Lower lobe of right lung (tissue), 2 donors: ENCODE data around the gene DMKN. TPM values are rescaled to one million over a fixed set of nuclear protein-coding genes. Genes with fewer than 3 reads are reported as not detected.

ENCODE experiments used
- ATAC-seq, 2 donors: fragments of 200-7000 bp; cut with Tn5 transposase; one replicate each; pipeline ENCODE4 v1.9.1; 2020 to 2022; ENCODE audit warnings: mild to moderate bottlenecking in 2 of 2, moderate library complexity in 2 of 2
- DNase-seq: peaks from one replicate; pipeline ENCODE4 v3.0.0-alpha.2; 2020
- H3K27ac ChIP-seq: fragments of 200-600 bp; one replicate; pipeline ENCODE4 v1.8.0; 2022
- H3K27me3 ChIP-seq: fragments of 200-600 bp; one replicate; pipeline ENCODE4 v1.8.0; 2022; ENCODE audit warnings: low read depth
- H3K36me3 ChIP-seq: fragments of 200-600 bp; one replicate; pipeline ENCODE4 v1.8.0; 2022; ENCODE audit warnings: mild to moderate bottlenecking
- H3K4me1 ChIP-seq: fragments of 200-600 bp; one replicate; pipeline ENCODE4 v1.8.0; 2022
- H3K4me3 ChIP-seq: fragments of 200-600 bp; one replicate; pipeline ENCODE4 v1.8.0; 2022; ENCODE audit warnings: mild to moderate bottlenecking
- H3K9me3 ChIP-seq: fragments of 200-600 bp; one replicate; pipeline ENCODE4 v1.8.0; 2022
- CTCF ChIP-seq: fragments of 200-600 bp; IDR thresholded peaks from one replicate; pipeline ENCODE4 v1.8.0; 2022; ENCODE audit warnings: antibody characterized with exemption, mild to moderate bottlenecking
- intact Hi-C: fragments of 100-400 bp; cut with DNase I; formaldehyde crosslinking; loops from one replicate; pipeline ENCODE4 v1.11.0; 2022
- total RNA-seq: library from RNA; stranded (reverse); fragmentation: NEBNext Ultra II Directional; extraction: Animal tissue kit (Norgen Biotek cat#: 25700); gene quantifications from one replicate; pipeline ENCODE4 v1.2.1, GENCODE V29; 2021
- donor health status: DM: no; HTN: yes; CAD: no; lungs with severe emphysema.

The DMKN gene
- total RNA-seq, 1 donor from 2014 or later: 70.7 TPM

DNA sequence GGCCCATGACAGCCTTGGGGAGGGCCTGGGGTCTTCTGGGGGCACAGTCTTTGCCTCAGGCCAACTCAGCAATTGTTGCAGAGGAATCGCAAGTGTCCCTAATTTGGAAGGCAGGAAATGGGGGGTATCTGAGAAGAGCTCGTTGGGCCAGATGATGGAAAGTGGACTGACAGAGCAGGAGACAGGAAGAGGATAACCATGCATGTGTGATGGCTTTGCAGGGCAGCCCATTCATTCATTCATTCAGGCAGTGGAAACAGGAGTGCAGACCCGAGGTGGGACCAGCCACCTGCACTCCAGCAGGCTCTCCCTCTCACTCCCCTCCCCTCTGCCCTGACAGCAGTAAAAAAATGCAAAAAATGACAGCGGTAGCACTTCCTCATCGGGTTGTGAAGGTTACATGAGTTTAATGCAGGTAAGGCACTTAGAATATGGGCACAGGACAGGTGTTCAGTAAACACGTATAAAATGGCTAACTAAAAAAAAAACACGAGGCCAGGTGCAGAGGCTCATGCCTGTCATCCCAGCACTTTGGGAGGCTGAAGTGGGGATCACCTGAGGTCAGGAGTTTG is 27.0 kb upstream of the DMKN start:
- DNase-seq (no peak), ATAC-seq (no peak)
- Histone ChIP-seq H3K27ac (no peak overlapping the region), H3K36me3 (no peaks in the 10 kb centered on the region), H3K27me3 (no peaks in the 10 kb centered on the region), H3K9me3 (no peaks in the 10 kb centered on the region), H3K4me1 (peaks cover 7% of the 10 kb centered on the region), H3K4me3 (no peak overlapping the region)
- intact Hi-C loops: no loop called here
- TF ChIP-seq CTCF: no peak

DNA sequence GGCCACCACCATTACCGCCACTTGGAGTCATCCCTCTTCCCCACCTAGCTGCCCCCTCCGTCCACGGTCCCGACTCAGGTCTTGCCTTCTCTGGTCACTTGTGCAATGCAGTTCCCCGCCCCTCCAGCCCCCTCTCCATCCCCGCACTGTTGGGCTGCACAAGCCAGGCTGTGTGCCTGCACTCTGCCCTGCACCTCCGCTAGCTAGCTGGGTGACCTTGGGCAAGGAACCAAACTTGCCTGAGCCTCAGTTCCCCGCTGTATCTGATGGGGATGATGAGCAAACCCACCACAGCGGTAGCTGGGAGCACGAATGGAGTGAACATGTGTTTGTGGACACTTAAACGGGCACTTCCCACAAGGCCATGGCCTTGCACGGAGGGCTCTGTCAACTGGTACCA is 26.4 kb upstream of the DMKN start:
- intact Hi-C loops: no loop called here
- ATAC-seq: no peak

GRCh38 chr19:35539314-35539713 is 25.9 kb upstream of the DMKN start:
- Histone ChIP-seq H3K9me3 (no peaks in the 10 kb centered on the region), H3K36me3 (no peaks in the 10 kb centered on the region), H3K4me1 (peaks cover under 1% of the 10 kb centered on the region), H3K4me3 (no peak overlapping the region), H3K27ac (no peak overlapping the region), H3K27me3 (peaks cover 3% of the 10 kb centered on the region)
- no peak for TF ChIP-seq CTCF
- DNase-seq (no peak), ATAC-seq (no peak)
- intact Hi-C loops: no loop called here

More for the DNA sequence above, 26.4 kb upstream of the DMKN start:
- no peak overlapping the region for H3K4me3 ChIP-seq
- no peaks in the 10 kb centered on the region for H3K9me3 ChIP-seq
- H3K36me3 ChIP-seq: no peaks in the 10 kb centered on the region
- H3K4me1 ChIP-seq: peaks cover 6% of the 10 kb centered on the region
- no peak for DNase-seq
- TF ChIP-seq CTCF: no peak
- H3K27ac ChIP-seq: no peak overlapping the region
- no peaks in the 10 kb centered on the region for H3K27me3 ChIP-seq

DNA sequence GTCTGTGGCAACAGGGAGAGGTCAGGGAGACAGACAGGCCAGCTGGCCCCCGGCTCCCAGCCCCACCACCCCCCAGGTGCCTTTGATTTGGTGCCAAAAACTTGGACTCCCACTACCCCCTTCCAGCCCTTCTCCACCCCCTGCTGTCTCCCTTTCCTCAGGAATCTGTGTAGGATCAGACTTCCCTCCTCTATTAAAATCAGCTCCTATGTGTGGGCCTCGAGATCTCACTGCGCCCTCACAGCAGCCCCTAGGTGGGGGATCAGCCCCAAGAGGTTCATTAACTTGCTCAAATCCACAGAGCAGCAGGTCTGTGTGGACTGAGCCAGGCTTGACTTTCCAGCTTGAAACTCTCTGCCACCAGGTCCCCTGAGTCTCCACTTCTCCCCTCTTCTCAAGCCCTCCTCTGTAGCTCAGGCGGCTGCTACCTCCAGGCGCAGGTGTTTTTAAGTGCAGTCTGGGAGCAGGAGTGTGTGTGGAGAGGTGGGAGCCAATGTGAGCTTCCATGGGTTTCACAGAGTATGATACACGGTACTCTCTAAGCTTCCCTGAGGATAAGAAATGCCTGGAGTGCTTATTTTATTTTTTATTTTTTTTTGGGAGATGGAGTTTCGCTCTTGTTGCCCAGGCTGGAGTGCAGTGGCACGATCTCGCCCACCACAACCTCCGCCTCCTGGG is 21.5 kb upstream of the DMKN start:
- TF ChIP-seq CTCF: no peak
- no peak for ATAC-seq
- no peak for DNase-seq
- Histone ChIP-seq H3K4me3 (no peak overlapping the region), H3K9me3 (no peaks in the 10 kb centered on the region), H3K4me1 (peaks cover 10% of the 10 kb centered on the region), H3K27ac (no peak overlapping the region), H3K36me3 (no peaks in the 10 kb centered on the region), H3K27me3 (peaks cover 46% of the 10 kb centered on the region)
- intact Hi-C loops: no loop called here

GRCh38 chr19:35533822-35534392 is 20.5 kb upstream of the DMKN start:
- ATAC-seq: peak; percentile 78 to 85
- intact Hi-C loops: no loop called here
- DNase-seq: peak; percentile 72

More at GRCh38 chr19:35533822-35534392, 20.5 kb upstream of the DMKN start:
- H3K4me3 ChIP-seq: no peak overlapping the region
- H3K27me3 ChIP-seq: peaks cover 55% of the 10 kb centered on the region
- peaks cover 10% of the 10 kb centered on the region for H3K4me1 ChIP-seq
- H3K36me3 ChIP-seq: no peaks in the 10 kb centered on the region
- no peaks in the 10 kb centered on the region for H3K9me3 ChIP-seq
- no peak overlapping the region for H3K27ac ChIP-seq
- no peak for TF ChIP-seq CTCF
